MM.1S (cell line): Measurements from ENCODE around the gene MLLT10.

Source experiments
- CTCF ChIP-seq: fragments of 300-600 bp; sonication (generic); IDR thresholded peaks from 2 replicates; pipeline ENCODE4 v1.5.1; 2016; ENCODE audit warnings: antibody characterized with exemption, low read length, mixed read lengths
- EZH2 ChIP-seq: fragments of 300-600 bp; sonication (generic); optimal IDR thresholded peaks from 2 replicates; pipeline ENCODE3; 2017; ENCODE audit warnings: low read depth, mild to moderate bottlenecking, antibody characterized with exemption, low read length, mixed read lengths
- EZH2phosphoT487 ChIP-seq: fragments of 300-600 bp; sonication (generic); IDR thresholded peaks from 2 replicates; pipeline ENCODE4 v1.6.1; 2018; ENCODE audit warnings: antibody characterized with exemption, low read length

- no peak for TF ChIP-seq CTCF
- no peak for TF ChIP-seq EZH2
- no peak for TF ChIP-seq EZH2phosphoT487
These were observed 14.0 kb upstream of the MLLT10 start for GRCh38 chr10:21519941-21520436.
